NCI-H1417 treated with DMSO at 0.1 percent for 48 hours (cell line): Measurements from ENCODE around the gene SPAG8.

Experiments used
- DNase-seq: peaks from one replicate; lab custom pipeline; 2025; lab: John Stamatoyannopoulos, UW

The SPAG8 gene

DNA sequence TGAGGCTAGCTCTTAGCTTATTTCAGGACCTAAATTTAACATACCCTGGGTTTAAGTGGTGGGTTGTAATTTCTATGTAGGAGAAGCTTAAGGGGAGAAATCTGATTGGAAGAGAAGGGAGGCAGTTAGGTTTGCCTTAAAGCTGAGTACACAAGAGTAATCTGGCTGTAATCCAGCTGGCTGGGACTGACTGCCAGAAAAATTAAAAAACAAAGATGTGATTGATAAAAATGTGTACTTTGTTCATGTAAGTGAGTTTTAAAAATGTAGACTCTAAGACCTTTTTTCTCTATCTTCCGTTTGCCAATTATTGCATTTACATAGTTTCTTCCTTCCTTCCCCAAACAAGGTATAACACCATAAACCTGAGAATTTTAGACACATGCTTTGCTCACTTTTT, 40.5 kb downstream of the SPAG8 start:
- DNase-seq: no peak

DNA sequence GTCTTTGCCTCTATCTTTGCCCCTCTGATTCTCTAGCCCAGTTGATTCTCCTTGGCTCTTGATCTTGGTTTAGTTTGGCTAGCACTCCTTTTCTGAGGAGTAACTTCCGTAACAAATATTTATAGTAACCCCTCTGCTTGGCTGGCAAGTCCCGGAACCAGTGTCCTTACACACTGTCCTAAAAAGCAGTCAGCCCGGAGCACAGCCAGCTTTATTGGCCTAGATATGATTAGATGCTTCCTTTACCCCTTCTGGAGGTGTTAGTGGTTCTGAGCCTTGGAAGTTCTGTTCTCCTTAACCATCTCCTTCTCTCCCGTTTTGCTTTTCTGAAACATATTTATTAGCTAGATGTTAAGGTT, 41.0 kb downstream of the SPAG8 start:
- no peak for DNase-seq

- DNase-seq: no peak
These were observed 42.3 kb downstream of the SPAG8 start for GRCh38 chr9:35769763-35770162.

DNA sequence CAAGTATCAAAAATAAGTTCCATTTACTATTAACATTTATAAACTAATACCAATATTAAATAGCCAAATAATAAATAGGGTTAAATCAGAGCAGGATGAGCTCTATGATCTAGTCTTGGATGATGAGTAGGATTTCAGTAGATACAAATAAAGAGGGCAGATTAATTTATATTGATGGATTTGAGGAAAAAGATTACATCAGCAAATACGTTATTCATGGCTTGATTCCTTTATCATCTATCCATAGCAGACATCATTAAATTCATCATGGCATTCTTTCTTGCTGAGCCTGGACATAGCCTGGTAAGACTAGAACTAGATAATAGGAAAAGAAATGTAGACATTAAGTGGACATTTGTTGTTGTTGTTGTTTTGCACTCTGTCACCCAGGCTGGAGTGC, 44.6 kb downstream of the SPAG8 start:
- no peak for DNase-seq

DNA sequence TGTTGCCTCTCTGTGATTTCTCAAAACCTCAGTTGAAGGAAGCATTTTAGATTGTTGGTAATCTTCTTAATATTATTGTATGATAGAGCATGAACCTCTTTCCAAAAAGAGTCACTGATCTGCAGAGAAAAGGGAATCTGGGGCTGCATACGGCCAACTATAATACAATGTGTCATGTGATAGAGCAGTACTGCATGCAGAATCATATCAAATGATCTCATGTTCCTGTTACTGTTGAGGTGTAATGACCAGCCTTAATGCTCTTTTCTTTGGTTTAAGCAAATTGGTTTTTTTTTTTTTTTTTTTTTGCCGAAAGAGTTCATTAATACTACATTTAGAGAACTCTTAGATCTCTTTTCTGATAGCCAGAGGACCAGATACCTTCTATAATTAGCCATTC, 45.1 kb downstream of the SPAG8 start:
- no peak for DNase-seq

DNA sequence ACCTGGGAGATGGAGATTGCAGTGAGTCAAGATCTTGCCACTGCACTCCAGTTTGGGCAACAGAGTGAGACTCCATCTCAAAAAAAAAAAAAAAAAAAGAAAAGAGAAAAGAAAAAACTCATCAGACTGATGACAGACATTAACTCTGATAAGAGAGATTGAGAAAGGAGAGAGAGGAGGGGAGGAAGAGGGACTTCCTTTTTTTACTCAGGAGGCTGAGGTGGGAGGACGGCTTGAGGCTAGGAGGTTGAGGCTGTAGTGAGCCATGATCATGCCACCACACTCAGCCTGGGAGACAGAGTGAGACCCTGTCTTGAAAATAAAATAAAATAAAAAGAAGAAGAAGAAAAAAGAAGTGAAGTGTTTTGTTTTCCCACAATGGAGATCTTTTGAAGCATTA, 48.3 kb downstream of the SPAG8 start:
- DNase-seq: no peak

GRCh38 chr9:35763181-35763580, 48.9 kb downstream of the SPAG8 start:
- DNase-seq: no peak

DNA sequence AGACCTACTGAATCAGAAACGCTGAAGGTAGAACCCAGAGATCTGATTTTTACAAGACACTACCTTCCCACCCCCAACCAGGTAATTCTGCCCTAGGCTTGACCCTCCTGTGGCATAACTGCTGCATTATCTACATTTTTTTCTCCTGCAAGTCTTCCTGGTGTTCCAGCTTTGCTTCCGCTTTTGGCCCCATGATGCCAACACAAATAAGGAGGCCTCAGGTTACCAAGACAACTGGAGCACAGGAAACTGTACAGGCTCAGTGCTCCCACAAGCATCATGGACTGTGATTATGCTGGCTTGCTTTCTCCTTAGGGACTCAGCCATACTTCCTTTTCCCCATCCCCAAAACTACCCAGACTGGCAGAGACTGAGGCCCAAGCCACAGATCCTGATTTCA, 51.4 kb downstream of the SPAG8 start:
- DNase-seq: no peak

DNA sequence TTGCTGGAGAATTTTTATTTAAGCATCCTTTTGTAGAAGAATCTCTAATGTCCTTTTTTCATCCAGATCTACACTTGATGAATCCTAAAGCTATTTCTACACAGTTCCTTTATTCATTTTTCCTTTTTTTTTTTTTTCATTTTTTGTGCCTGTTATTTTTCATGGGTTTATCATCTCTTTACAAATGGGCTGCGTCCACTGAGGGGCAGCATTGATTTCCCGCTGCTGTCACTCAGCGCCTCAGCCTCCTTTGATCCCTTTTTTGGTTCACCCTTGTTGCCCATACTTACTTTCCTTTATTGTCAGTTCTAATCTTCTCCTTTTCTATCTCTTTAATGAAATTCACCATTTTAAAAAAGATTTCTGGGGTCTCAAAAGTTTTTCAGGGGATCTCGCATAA, 52.3 kb downstream of the SPAG8 start:
- DNase-seq: no peak
